ENCODE measurements around the gene HSPA2.

- TF ChIP-seq EZH2 (IDR thresholded peaks at IDR 0.05; ENCODE audit: insufficient read depth, poor library complexity, severe bottlenecking), result no peak
- TF ChIP-seq EZH2phosphoT487 (IDR thresholded peaks at IDR 0.05; ENCODE audit: insufficient read depth, low read depth), result no peak
Measured at GRCh38 chr14:64581363-64581762, 40.8 kb downstream of the HSPA2 start.

Measured in GM23248 (cell line).